A549 (cell line): ENCODE results near the gene PLAAT2. TPM values are rescaled to one million over a fixed set of nuclear protein-coding genes. Genes with fewer than 3 reads are reported as not detected.
"Not testable (repeated sequence)": the region's sequence is repeated elsewhere in the genome, so short reads cannot be mapped to it uniquely, and the experiment has no call there.

Source experiments
- ATAC-seq, 2 experiments: fragments of 200-7000 bp in 1 of 2; fragments of >200 bp in 1 of 2; cut with Nextera tagmentation in 1 of 2; cut with Tn5 transposase in 1 of 2; 3 replicates each; pipeline versions ENCODE4 v1.8.0 to v1.9.1; 2018 to 2020; ENCODE audit warnings: mild to moderate bottlenecking in 1 of 2, moderate library complexity in 1 of 2
- CTCF ChIA-PET: fragments of 300-600 bp; sonication (Branson Sonifier 250); formaldehyde crosslinking; extraction: SDS; loops from one replicate; lab custom pipeline; 2021; ENCODE audit warnings: antibody characterized with exemption, inconsistent platforms; lab: Yijun Ruan, JAX
- POLR2A ChIA-PET: fragments of 350-600 bp; formaldehyde crosslinking; extraction: SDS; loops from one replicate; lab custom pipeline; 2021; ENCODE audit warnings: antibody characterized with exemption, inconsistent platforms; lab: Yijun Ruan, JAX
- DNase-seq, 2 experiments: peaks; one replicate each; pipeline versions ENCODE4 v3.0.0 to v3.0.0-alpha.2; 2011 to 2016; ENCODE audit warnings: low read depth in 1 of 2, low spot score in 1 of 2
- FAIRE-seq: peaks from 2 replicates; lab custom pipeline; 2011; peaks lifted over from hg19 to GRCh38; lab: Jason Lieb, UNC
- H3K27ac ChIP-seq, 2 experiments: fragments of >200 bp; sonication (Bioruptor Twin); formaldehyde crosslinking; 3 replicates each; pipeline ENCODE4 v1.5.1; 2016 to 2017
- H3K4me1 ChIP-seq: fragments of >200 bp; sonication (Bioruptor Twin); formaldehyde crosslinking; 3 replicates; pipeline ENCODE4 v1.6.1; 2016
- H3K4me2 ChIP-seq: fragments of >200 bp; sonication (Bioruptor Twin); formaldehyde crosslinking; 3 replicates; pipeline ENCODE4 v1.6.1; 2016
- H3K4me3 ChIP-seq: fragments of >200 bp; sonication (Bioruptor Twin); formaldehyde crosslinking; 3 replicates; pipeline ENCODE4 v1.5.1; 2016
- H3K9me3 ChIP-seq: fragments of >200 bp; sonication (Bioruptor Twin); formaldehyde crosslinking; 3 replicates; pipeline ENCODE4 v1.6.1; 2016
- CBX2 ChIP-seq: fragments of 200-600 bp; sonication (generic); IDR thresholded peaks from 2 replicates; pipeline ENCODE4 v1.6.1; 2016; ENCODE audit warnings: low read depth, mild to moderate bottlenecking, borderline replicate concordance
- GATA3 ChIP-seq: IDR thresholded peaks from 2 replicates; pipeline ENCODE4 v1.6.1; 2012; ENCODE audit warnings: borderline replicate concordance
- JUN ChIP-seq, 2 experiments: fragments of >200 bp; sonication (Bioruptor Twin); formaldehyde crosslinking; IDR thresholded peaks; 2 replicates in 1 of 2; 3 replicates in 1 of 2; pipeline ENCODE4 v1.6.1; 2016 to 2017
- JUNB ChIP-seq: fragments of >200 bp; sonication (Bioruptor Twin); formaldehyde crosslinking; IDR thresholded peaks from 2 replicates; pipeline ENCODE4 v1.6.1; 2016
- PHF8 ChIP-seq: fragments of 200-600 bp; sonication (generic); IDR thresholded peaks from 2 replicates; pipeline ENCODE4 v1.6.1; 2016; ENCODE audit warnings: low read depth, mild to moderate bottlenecking, antibody characterized with exemption, moderate library complexity, borderline replicate concordance
- RFX5 ChIP-seq: fragments of 450-650 bp; IDR thresholded peaks from 2 replicates; pipeline ENCODE4 v1.7.1; 2014; ENCODE audit warnings: antibody characterized with exemption, mild to moderate bottlenecking, moderate library complexity
- SREBF2 ChIP-seq: fragments of 450-650 bp; IDR thresholded peaks from 2 replicates; pipeline ENCODE4 v1.6.1; 2014; ENCODE audit warnings: mild to moderate bottlenecking, moderate library complexity
- TFCP2L1 ChIP-seq: fragments of 250-450 bp; sonication (Bioruptor Pico); IDR thresholded peaks from 2 replicates; pipeline ENCODE4 v1.5.0; 2021; ENCODE audit warnings: mild to moderate bottlenecking
- TP53 ChIP-seq: fragments of 250-450 bp; sonication (Bioruptor Pico); IDR thresholded peaks from 2 replicates; pipeline ENCODE4 v1.5.0; 2021; ENCODE audit warnings: mild to moderate bottlenecking, moderate library complexity
- ZNF302 ChIP-seq: fragments of 250-450 bp; sonication (Bioruptor Pico); IDR thresholded peaks from 2 replicates; pipeline ENCODE4 v1.9.0; 2021; ENCODE audit warnings: inconsistent platforms, mild to moderate bottlenecking, moderate library complexity
- ZSCAN20 ChIP-seq: fragments of 250-450 bp; sonication (Bioruptor Pico); IDR thresholded peaks from 2 replicates; pipeline ENCODE4 v1.8.0; 2022; ENCODE audit warnings: mild to moderate bottlenecking, moderate library complexity
- WGBS: methylation state at CpG from one replicate; pipeline ENCODE4 v1.1.6; 2017; ENCODE audit errors: missing lambda C conversion rate; 5-methylcytosine and 5-hydroxymethylcytosine counted together
- polyA plus RNA-seq, 4 experiments: library from polyadenylated mRNA; depleted of rRNA in 3 of 4; stranded (reverse); fragments of >200 nt; fragmentation: RNase III in 1 of 4; extraction: RNeasy Plus Mini Kit Qiagen cat#74134 plus additional on column Dnase treatment in 1 of 4; gene quantifications; 2 replicates in 3 of 4; 3 replicates in 1 of 4; pipeline ENCODE4 v1.2.3, GENCODE V29; 2011 to 2017
- TF ChIP-seq, protein P1 (sequence below): fragments of 250-450 bp; sonication (Bioruptor Pico); IDR thresholded peaks from 2 replicates; pipeline ENCODE4 v1.5.0; 2020; ENCODE audit warnings: low read depth, mild to moderate bottlenecking, moderate library complexity
- TF ChIP-seq, protein P2 (sequence below): IDR thresholded peaks from 2 replicates; pipeline ENCODE4 v1.6.1; 2012
- TF ChIP-seq, protein P3 (sequence below): fragments of 450-650 bp; IDR thresholded peaks from 2 replicates; pipeline ENCODE4 v1.6.1; 2014; ENCODE audit warnings: antibody characterized with exemption

PLAAT2 gene
- polyA plus RNA-seq, 2 of the 4 experiments (the other 2 are of a cell fraction): 0.26 to 0.57 TPM

DNA sequence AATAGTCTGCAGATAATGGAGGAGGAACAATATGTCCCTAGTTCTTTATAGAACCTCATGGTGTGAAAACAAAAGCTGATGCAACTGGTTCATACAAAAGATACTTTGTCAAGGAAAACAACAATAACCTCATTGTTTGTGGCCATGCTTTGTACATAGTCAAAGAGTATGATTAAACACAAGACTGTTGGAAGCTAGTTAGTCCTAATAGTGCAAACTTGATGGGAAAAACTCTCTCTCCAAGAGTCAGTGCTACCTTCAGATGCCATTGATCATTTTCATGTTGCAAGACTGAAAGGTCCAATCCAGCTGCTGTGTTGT, 20.1 kb upstream of the PLAAT2 start:
- CTCF ChIA-PET: interaction anchor here (0.7 to 2.2 kb wide), 6 partner anchors 9 to 56 kb away, joined by 3 to 6 read pairs (median 4); no protein-coding TSS in a partner anchor
- TF ChIP-seq CBX2: no peak
- TF ChIP-seq, all 56 proteins: peak for 0
- no peak for DNase-seq
- ATAC-seq: no peak
- H3K4me1 ChIP-seq: no peaks in the 10 kb centered on the region
- H3K27ac ChIP-seq: no peak overlapping the region
- POLR2A ChIA-PET: no interaction called here
- H3K4me2 ChIP-seq: no peak overlapping the region
- no peak for FAIRE-seq
- no peak overlapping the region for H3K4me3 ChIP-seq
- peaks cover 4% of the 10 kb centered on the region; the same call in 2 of the 3 replicates for H3K9me3 ChIP-seq

DNA sequence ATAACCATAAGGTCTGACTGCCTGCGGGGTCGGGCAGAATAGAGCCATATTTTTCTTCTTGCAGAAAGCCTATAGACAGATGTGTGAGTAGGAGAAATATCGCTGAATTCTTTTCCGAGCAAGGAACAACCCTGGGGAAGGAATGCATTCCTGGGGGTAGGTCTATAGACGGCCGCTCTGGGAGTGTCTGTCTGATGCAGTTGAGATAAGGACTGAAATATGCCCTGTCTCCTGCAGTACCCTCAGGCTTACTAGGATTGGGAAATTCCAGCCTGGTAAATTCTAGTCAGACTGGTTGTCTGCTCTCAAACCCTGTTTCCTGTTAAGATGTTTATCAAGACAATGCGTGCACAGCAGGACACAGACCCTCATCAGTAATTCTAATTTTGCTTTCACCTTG, 18.0 kb upstream of the PLAAT2 start:
- ATAC-seq, H3K4me3 ChIP-seq, H3K27ac ChIP-seq, CTCF ChIA-PET, FAIRE-seq, POLR2A ChIA-PET, H3K4me2 ChIP-seq, H3K4me1 ChIP-seq, H3K9me3 ChIP-seq: not testable (repeated sequence)
- peak; percentile 46; the same call in 1 of the 2 replicates for TF ChIP-seq GATA3
- DNase-seq: peak in 1 of 2 experiments; percentile 26
- 68% methylated on average over 7 of the region's 7 CpGs for WGBS

DNA sequence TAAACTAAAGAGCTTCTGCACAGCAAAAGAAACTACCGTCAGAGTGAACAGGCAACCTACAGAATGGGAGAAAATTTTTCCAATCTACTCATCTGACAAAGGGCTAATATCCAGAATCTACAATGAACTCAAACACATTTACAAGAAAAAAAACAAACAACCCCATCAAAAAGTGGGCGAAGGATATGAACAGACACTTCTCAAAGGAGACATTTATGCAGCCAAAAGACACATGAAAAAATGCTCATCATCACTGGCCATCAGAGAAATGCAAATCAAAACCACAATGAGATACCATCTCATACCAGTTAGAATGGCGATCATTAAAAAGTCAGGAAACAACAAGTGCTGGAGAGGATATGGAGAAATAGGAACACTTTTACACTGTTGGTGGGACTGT, 15.7 kb upstream of the PLAAT2 start:
- peaks cover 13% of the 10 kb centered on the region; the same call in 1 of the 3 replicates for H3K4me1 ChIP-seq
- 90% methylated on average over 3 of the region's 3 CpGs for WGBS
- CTCF ChIA-PET, FAIRE-seq, DNase-seq, ATAC-seq, H3K4me2 ChIP-seq, H3K9me3 ChIP-seq, POLR2A ChIA-PET, H3K4me3 ChIP-seq, H3K27ac ChIP-seq: not testable (repeated sequence)

DNA sequence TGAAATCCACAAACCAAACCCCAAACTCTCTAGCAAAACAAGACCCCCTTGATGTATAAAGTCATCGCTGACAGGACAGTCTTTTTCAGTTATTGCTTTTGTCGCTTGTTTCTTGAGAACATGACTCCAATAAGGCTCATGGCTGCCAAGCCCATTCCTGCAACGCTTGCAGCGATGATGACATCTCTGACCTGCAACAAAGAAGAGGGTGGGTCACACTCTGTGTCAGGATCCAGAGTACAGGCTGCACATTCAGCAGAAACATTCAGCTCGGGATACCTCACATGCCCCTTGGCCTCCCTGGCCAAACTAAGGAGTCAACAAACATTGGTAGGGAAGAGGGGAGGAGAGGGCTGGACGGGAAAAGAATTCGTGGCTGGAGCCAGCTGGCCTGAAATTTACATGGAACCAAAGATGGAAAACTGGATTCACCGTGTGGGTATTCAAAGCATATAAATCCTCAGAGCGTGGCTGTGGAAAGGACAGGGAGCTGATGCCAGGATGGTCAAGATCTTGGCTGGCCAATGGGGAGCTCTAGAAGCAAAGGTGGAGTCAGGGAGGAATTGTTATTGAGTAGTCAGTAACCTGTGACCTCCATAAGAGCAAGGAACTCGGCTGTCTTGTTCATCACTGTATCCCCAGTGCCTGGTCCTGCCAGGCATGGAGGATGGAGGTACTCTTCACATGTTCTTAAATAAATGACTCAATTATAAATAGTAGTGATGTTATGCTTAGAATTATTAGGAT, 11.8 kb upstream of the PLAAT2 start:
- Histone ChIP-seq H3K9me3 (peaks cover 3% of the 10 kb centered on the region; the same call in 2 of the 3 replicates), H3K4me2 (peak overlapping the region; percentile 58), H3K4me1 (peaks cover 13% of the 10 kb centered on the region; the same call in 1 of the 3 replicates), H3K27ac (peak overlapping the region; percentile 23 to 50; a peak in 4 of 6 replicates), H3K4me3 (no peak overlapping the region)
- TF ChIP-seq, protein P1, sequence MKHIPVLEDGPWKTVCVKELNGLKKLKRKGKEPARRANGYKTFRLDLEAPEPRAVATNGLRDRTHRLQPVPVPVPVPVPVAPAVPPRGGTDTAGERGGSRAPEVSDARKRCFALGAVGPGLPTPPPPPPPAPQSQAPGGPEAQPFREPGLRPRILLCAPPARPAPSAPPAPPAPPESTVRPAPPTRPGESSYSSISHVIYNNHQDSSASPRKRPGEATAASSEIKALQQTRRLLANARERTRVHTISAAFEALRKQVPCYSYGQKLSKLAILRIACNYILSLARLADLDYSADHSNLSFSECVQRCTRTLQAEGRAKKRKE: no peak
- no peak for TF ChIP-seq TFCP2L1
- TF ChIP-seq SREBF2: no peak
- no peak for TF ChIP-seq JUNB
- no peak for TF ChIP-seq ZSCAN20 (CRISPR knock-in tag)
- no peak for TF ChIP-seq JUN (IDR thresholded peaks at IDR 0.05)
- no peak for TF ChIP-seq ZNF302
- TF ChIP-seq, protein P2, sequence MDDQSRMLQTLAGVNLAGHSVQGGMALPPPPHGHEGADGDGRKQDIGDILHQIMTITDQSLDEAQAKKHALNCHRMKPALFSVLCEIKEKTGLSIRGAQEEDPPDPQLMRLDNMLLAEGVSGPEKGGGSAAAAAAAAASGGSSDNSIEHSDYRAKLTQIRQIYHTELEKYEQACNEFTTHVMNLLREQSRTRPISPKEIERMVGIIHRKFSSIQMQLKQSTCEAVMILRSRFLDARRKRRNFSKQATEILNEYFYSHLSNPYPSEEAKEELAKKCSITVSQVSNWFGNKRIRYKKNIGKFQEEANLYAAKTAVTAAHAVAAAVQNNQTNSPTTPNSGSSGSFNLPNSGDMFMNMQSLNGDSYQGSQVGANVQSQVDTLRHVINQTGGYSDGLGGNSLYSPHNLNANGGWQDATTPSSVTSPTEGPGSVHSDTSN: no peak
- CTCF ChIA-PET: interaction anchor here (0.9 to 3.0 kb wide), 4 partner anchors 8 to 96 kb away, joined by 3 to 7 read pairs (median 4); no protein-coding TSS in a partner anchor
- FAIRE-seq (peak; percentile 7), DNase-seq (no peak), ATAC-seq (peak; percentile 34 to 63; a peak in 4 of 6 replicates)
- POLR2A ChIA-PET: no interaction called here
- WGBS: 89% methylated on average over 10 of the region's 10 CpGs

DNA sequence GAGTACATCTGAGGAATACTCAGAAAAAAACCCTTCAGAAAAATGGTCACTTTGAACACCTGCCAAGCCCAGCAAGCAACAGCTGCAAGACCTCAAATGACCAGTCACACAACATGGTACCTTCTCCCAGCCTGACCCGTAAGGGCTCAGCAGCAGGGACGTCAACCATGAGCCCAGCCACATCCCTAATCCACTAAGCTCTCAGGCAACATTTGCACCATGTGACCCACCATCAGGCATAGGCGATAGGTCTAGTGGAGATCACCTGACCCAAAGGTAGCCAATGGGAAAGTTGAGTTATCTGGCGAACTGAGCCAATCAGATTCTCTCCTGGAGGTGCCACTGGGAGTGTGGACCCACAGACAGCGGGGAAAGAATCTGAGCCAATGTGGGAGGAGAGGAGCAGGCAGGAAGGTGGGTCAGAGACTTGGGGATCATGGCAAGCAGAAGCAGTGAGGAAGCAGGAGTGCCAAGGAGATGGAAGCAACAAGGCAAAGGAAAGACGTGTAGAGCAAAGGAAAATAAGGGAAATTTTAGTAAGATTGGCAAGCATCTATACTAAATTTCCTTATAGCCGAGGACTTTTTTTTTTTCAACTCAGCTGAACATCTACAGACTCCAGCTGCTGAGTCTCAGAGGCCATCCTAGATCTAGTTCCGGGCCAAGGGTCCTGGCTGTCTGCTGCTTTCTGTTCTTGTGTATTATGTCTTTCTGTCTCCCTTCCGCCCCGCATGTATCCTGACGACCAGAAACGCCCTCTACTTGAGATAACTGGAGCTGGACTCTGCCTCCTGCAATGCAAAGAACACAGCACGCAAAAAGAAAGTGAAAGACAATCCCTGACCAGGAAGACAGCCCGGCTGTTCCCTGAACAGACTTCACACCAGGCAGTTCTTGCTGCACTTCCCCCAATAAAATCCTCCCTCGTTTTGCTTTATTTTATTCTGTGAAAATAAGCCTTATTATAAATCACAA, 11.0 kb upstream of the PLAAT2 start:
- ChIA-PET CTCF (interaction anchor here (0.6 to 1.9 kb wide), 5 partner anchors 9 to 95 kb away, joined by 3 to 5 read pairs (median 5); no protein-coding TSS in a partner anchor), POLR2A (no interaction called here)
- no peak overlapping the region for H3K4me3 ChIP-seq

More for the DNA sequence above, 11.0 kb upstream of the PLAAT2 start:
- FAIRE-seq: no peak
- 60% methylated on average over 15 of the region's 15 CpGs for WGBS
- H3K4me2 ChIP-seq: peak overlapping the region; percentile 58
- DNase-seq: peak in 1 of 2 experiments; percentile 59
- no peaks in the 10 kb centered on the region for H3K9me3 ChIP-seq
- H3K27ac ChIP-seq: peak overlapping the region; percentile 23 to 50; a peak in 4 of 6 replicates
- H3K4me1 ChIP-seq: peaks cover 13% of the 10 kb centered on the region; the same call in 1 of the 3 replicates
- TF ChIP-seq, protein P3, sequence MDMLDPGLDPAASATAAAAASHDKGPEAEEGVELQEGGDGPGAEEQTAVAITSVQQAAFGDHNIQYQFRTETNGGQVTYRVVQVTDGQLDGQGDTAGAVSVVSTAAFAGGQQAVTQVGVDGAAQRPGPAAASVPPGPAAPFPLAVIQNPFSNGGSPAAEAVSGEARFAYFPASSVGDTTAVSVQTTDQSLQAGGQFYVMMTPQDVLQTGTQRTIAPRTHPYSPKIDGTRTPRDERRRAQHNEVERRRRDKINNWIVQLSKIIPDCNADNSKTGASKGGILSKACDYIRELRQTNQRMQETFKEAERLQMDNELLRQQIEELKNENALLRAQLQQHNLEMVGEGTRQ: peak; percentile 86
- TF ChIP-seq TP53 (CRISPR knock-in tag): no peak
- TF ChIP-seq PHF8: no peak
- TF ChIP-seq RFX5: no peak
- no peak for TF ChIP-seq TFCP2L1
- ATAC-seq: peak in 1 of 2 experiments; percentile 84; a peak in 4 of 6 replicates
